ENCODE data around the gene PPP2R2C.

Gene PPP2R2C

GRCh38 chr4:6291784-6292297 is 180.6 kb downstream of the PPP2R2C start:
- no peak for DNase-seq (ENCODE audit: low read depth, low spot score)

GRCh38 chr4:6290769-6291547 is 181.5 kb downstream of the PPP2R2C start:
- no peak for DNase-seq (ENCODE audit: low read depth, low spot score)

GRCh38 chr4:6290256-6290655 is 182.2 kb downstream of the PPP2R2C start:
- no peak for DNase-seq (ENCODE audit: low read depth, low spot score)

GRCh38 chr4:6288871-6289270 is 183.5 kb downstream of the PPP2R2C start:
- DNase-seq (ENCODE audit: low read depth, low spot score): no peak

- no peak for DNase-seq (ENCODE audit: low read depth, low spot score)
Measured at GRCh38 chr4:6288342-6288741, 184.1 kb downstream of the PPP2R2C start.

- no peak for DNase-seq (ENCODE audit: low read depth, low spot score)
Measured at GRCh38 chr4:6287017-6287788, 185.2 kb downstream of the PPP2R2C start.

GRCh38 chr4:6283282-6283681 is 189.1 kb downstream of the PPP2R2C start:
- no peak for DNase-seq (ENCODE audit: low read depth, low spot score)

GRCh38 chr4:6282314-6282771 is 190.1 kb downstream of the PPP2R2C start:
- no peak for DNase-seq (ENCODE audit: low read depth, low spot score)

GRCh38 chr4:6281436-6282313 is 190.7 kb downstream of the PPP2R2C start:
- DNase-seq (ENCODE audit: low read depth, low spot score): no peak

GRCh38 chr4:6280365-6280996 is 191.9 kb downstream of the PPP2R2C start:
- DNase-seq (ENCODE audit: low read depth, low spot score): no peak

GRCh38 chr4:6279582-6280289 is 192.7 kb downstream of the PPP2R2C start:
- DNase-seq (ENCODE audit: low read depth, low spot score): no peak

GRCh38 chr4:6278801-6279197 is 193.6 kb downstream of the PPP2R2C start:
- no peak for DNase-seq (ENCODE audit: low read depth, low spot score)

GRCh38 chr4:6277935-6278800 is 194.2 kb downstream of the PPP2R2C start:
- no peak for DNase-seq (ENCODE audit: low read depth, low spot score)

- no peak for DNase-seq (ENCODE audit: low read depth, low spot score)
Measured at GRCh38 chr4:6277139-6277802, 195.1 kb downstream of the PPP2R2C start.

GRCh38 chr4:6275898-6276806 is 196.3 kb downstream of the PPP2R2C start:
- no peak for DNase-seq (ENCODE audit: low read depth, low spot score)

GRCh38 chr4:6275351-6275750 is 197.1 kb downstream of the PPP2R2C start:
- no peak for DNase-seq (ENCODE audit: low read depth, low spot score)

GRCh38 chr4:6273661-6273990 is 198.8 kb downstream of the PPP2R2C start:
- no peak for DNase-seq (ENCODE audit: low read depth, low spot score)
